GM19455 (cell line): Measurements from ENCODE around the gene KRT7.
"Not testable (repeated sequence)": the region's sequence is repeated elsewhere in the genome, so short reads cannot be mapped to it uniquely, and the experiment has no call there.

Experiments used
- ATAC-seq: cut with Tn5 transposase; IDR thresholded peaks from one replicate; pipeline ENCODE4 v1.9.1; 2021; ENCODE audit not compliant: unreplicated experiment

Gene KRT7

DNA sequence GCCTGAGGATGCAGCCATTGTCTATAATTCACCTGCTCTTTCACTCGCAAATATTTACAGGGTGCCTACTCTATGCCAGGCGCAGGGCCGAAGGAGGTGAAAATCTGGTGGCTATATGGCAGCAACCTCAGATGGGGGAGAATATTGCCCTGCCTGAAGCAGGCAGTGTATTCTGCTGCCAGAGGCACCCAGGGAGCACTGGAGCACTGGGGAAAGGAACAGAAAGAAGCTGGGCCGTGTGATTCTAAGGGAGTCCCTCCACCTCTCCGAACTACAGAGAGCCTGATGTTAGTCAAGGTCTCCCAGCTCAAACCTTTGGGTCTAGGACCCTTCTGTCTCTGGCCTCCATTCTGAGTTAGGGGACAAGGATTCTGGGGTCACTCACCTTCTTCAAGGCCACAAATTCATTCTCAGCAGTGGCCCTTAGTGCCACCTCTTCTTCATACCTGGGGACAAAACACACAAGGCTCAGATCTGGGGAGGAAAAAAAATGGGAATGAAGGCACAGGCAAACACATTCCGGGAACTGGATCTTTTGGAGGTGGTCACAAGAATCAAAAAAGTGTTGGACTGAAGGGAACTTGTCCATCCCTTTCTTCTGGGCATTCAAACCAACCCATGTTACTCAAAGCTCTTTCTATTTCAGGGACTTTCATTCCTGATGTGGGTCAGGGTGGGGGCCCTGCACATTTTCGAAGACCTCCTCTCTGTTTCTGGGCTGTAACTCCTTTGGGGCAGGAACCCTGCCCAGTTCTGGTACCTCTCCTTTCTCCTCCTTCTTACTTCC, 22.1 kb downstream of the KRT7 start:
- ATAC-seq: no peak

DNA sequence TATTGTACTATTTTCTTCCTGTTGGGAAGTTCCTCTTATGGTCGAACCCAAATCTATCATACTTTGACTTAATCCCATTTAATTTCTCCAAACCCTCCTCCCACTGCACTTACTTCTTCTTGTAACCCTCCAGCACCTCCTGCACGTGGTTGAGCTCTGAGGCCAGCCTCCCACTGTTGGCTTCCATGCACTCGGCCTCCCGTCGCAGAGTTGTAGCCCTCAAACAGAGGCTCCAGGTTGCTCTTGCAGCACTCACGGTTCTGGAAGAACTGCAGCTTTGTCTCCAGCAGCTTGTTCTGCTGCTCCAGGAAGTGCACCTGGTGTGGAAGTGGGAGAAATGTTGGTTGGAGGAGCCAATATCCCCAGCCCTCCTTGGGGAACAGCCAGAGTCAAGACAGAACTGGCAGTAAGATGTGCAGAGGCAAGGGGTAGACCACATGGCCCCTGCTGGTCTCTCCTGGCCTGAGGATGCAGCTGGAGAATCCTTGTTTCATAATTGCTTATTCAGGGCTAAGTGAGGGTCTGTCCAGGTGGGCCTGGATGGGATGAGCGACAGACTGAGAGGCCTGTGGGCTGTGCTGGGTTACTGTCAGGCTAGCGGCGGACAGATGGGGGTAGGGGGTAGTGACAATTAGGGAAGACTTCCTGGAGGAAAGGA, 23.0 kb downstream of the KRT7 start:
- no peak for ATAC-seq

DNA sequence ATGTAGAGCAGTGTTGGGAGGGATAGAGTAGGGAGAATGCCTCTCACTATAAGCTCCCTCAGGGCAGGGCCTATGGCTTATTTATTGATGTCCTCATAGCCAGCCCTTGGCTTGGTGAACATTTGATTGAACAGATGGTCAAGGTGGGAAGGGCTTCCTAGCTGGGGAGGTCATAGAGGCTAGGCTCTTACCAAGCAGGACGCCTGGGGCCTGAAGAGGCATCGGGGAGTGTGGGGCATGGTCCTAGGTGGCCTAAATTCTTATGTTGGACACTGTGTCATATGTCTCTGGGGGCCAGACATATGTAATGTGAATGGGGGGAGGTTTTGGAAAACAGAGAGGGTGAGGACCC, 23.5 kb downstream of the KRT7 start:
- no peak for ATAC-seq

DNA sequence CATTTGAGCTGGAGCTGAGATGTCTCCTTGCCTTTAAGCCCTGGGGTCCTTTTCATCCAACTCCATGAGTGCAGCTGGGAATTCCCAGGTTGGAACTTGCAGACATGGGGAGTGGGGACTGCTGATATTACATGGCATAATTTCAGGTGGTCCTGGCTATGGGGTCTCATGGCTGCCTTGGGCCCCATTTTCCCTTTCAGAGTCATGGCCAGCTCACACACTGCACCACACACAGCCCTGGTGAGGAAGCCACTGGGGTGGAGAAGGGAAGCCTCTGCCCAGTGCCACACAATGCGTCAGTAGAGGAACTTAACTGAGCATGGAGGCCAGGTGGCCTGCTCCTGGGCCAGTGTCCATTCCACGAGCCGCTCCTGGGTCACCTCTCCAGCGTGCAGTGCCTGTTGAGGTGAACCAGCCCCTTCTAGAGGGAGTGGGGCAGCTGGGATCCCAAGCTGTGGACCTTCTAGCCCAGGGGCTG, 24.1 kb downstream of the KRT7 start:
- ATAC-seq: no peak

DNA sequence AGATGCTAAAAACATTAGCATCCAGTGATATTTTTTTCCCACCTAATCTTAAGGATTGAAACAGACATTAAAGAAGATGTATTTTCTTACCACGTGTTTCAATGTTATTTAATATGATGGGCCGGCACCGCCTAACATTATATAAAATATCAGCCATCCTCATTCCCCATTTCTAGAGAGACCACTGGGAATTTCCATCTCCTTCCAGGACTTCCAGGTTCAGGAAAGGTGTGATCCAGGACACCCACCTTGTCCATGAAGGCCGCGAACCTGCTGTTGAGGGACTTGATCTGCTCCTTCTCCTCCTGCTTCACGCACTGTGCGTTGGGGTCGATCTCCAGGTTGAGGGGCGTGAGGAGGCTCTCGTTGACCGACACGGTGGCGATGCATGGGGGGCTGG, 24.9 kb downstream of the KRT7 start:
- not testable (repeated sequence) for ATAC-seq

DNA sequence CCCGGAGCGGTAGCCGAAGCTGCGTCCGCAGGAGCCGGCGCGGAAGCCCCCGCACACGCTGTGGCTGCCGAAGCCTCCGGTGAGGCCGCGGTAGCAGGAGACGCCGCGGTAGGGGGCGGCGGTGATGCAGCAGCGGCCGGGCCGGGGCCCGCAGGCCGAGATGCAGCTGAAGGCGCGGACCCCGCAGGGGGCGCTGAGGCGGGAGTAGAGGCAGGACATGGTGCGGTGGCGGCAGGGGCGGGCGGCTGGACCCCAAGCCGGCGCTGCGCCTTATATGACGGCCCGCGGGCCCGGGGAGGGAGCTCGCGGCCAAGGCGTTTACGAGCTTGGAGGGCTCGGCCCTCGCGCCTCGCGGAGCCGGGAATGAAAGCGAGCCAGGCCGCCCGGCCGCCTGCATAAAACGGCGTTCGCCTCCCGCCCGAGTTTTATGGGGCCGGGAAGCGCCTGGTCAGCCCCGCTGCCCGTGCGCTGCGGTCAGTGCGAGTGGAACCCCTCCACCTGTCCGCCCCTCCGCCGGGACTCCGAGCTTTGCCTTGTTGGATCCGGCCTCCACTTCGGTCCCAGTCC, 25.4 kb downstream of the KRT7 start:
- ATAC-seq: no peak

DNA sequence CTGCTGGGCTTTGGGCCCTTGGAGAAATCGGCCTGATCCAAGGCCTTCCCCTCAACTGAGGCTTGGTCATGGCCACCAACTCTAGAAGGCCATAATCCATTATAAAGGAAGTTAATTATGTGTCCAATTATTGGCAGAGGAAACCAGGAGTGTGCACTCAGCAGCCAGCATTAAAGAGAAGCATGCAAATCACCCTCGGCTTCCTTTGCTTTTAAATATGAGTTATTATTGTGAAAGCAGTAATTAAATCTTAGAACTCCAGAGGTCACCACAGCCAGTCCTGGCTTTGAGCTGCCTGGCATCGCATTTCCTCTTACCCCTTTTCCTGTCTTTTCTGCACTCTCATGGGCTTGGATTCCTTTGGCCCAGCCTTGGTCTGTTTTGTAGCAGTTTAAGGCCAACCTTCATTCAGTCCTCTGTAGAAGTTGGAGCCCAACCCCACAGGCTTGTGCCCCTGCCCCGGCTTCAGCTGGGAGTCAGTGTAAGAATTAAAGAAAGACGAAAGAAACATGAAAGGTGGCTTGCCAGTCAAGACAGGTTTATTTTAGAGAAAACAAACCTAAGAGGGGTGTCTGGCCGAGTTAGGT, 26.7 kb downstream of the KRT7 start:
- ATAC-seq: no peak

DNA sequence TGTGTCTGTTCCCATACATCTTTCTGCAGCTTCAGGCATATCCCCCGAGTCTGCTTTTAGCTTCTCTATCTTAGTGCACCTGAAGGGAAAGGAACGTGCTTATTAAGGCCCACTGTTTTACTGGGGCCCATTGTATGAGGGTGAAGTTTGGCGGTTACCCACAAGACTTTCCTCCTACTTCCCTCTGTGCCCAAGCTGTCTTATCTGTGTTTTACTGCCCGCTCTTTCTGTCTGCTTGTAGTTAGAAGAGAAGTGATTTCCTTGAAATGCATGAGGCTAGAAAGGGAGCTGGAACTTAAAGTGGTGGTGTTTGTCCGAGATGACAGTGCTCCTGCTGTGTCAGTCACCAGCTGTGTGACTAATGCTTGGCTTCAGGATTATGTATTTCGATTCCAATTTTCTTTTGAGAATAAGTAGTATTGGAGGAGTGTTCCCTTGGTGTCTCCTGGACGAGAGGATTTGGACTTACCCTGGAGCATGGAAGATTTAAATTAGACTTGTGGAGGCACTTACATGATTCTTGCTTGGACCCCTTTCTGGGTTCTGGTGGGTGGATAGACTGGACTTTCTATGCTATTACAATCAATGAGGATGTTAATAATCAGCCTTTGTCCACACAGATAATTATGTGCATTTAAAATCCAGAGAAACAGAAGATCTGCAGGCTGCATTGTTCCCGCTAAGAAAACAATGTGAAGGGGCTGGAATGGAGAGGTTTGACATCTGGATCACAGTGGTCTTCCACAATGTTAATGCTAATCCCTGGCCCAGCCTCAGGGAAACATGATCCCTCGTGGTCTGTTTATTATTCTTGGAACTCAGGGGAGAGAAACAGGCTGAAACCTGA, 27.5 kb downstream of the KRT7 start:
- ATAC-seq: no peak

DNA sequence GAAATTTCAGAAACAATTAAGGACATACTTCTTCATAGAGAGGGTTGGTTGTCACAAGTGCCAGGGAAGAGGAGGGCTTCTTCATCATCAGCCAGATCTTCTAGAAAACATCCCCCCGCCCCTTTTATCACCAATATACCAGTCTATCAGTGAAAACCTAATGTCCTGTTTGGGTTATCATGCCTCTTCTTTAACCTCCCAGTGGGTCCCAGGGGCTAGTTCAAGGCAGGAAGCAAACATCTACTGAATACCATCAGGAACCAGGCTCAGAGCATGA, 28.1 kb downstream of the KRT7 start:
- ATAC-seq: no peak

DNA sequence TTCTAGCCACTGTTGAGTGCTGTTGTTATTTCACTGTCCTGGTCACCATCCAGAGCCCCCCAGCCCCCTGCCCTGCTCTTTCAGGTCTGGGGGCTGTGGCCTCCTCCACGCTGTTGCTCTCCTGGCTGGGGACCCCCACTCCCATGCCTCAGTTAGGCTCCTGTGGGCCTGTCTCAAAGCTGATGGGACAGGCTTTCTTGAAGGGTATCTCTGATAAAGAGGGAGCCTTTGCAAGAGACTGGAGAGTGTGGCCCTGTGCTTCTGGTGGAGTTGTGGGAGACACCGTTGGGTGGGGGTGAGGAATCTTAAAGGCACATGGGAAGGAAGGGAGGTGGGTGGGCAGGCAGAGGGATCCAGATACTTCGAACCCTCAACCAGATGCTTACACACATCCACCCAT, 29.2 kb downstream of the KRT7 start:
- ATAC-seq: no peak

DNA sequence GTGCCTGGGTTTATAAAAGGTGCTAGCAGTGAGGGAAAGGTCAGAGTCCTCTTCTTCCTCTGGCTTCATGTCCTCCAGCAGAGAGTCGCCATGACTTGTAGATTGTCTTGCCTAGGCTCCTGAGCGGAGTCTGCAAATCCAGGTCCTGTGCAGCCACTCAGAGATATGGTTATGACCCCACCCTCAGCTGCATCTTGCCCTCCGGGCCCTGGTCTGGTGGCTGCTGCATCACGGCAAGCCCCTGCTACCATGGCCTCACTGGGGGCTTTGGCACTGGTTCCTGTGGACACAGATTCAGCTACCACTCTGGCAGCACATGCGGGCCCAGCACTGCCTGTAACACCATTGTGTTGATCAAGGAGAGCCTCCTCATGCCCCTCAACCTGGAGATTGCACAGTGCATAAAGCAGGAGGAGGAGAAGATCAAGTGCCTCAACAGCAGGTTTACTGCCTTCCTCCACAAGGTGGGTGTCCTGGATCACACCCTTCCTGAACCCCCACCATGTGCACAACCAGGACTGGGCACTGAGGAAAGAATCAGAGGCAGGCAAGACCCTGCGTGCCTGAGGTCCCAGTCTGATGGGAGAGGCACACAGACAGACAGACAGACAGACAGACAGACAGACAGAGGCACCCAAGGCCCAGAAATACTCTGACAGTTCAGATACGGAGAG, 30.9 kb downstream of the KRT7 start:
- ATAC-seq: no peak

DNA sequence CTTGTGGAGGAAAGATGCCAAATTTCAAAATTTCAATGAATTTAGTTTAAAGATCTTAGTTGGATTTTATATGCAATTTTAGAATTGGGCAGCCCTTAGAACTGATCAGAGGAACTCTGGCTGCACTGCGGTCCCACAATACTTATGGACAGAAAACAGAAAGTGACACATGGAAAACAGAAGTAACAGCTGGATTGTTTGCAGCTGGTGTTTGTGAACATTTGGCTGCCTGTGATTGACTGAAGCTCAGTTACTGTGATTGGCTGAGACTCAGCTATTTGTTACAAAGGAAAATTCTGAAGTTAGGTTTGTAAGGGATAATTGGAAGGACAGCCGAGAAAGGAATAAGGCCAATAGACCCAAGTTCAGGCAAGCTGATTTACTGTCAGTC, 31.4 kb downstream of the KRT7 start:
- no peak for ATAC-seq

DNA sequence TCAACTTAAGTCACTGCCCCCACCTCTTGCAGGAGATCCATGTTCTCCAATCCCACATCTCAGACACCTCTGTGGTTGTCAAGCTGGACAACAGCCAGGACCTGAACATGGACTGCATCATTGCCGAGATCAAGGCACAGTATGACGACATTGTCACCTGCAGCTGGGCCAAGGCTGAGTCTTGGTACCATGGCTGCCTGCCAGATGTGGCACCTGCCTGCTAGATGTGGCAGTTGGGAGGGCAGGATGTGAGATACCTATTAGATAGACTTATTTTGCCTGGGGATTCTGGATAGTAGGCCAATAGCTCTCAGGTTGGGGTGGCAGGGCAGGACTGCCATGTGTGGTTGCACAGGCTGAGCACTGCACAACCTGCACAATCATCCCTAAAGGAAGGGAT, 33.5 kb downstream of the KRT7 start:
- no peak for ATAC-seq

DNA sequence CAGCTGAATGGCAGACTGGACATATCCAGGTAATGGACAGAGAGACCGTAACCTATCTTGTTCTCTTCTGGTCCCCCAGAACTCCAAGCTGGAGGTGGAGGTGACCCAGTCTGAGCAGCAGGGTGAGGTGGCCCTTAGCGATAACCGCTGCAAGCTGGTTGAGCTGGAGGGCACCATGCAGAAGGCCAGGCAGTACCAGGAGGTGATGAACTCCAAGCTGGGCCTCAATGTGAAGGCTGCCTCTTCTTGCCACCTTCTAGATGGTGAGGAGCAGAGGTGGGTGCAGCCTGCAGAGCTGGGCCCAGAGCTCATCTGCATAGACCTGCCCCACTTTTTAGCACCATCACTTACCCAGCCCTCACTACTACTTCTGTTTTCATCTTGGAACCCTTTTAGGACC, 34.2 kb downstream of the KRT7 start:
- no peak for ATAC-seq

DNA sequence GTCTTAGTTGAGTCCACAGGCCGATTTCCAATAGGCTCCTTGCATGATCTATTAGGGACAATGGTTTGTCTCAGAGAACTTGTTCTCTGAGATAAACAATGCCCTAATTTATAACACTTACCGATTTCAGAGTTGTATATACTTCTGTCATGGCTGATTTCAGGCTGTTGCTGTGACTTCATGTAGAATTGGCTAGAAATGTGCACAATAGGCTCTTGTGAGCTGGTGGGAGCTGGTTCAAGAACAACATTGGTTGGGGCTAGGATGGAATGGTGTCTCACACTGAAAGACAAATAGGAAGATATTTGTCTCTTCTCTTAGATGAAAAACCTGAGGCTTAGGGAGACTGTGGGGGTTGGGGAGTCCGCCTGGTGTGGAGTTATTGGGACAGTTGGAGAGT, 34.7 kb downstream of the KRT7 start:
- no peak for ATAC-seq

DNA sequence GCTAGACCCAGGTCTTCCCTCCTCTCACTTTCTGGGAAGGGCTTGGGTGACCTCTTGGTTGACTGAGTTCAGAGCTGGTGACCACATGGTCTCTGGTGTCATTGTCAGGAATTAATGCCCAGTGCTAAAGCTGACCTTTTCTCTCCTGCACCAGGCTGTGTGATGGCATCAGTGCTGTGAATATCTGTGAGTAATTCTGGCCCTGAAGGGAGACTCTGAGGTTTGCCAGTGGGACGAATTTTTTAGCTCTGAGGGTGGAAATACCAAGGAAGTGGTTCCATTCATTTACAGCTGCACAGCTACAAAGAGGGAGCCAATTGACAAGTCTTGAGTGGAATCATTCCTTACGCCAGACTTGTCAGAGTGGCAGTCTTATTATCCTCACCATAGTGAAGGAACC, 35.2 kb downstream of the KRT7 start:
- ATAC-seq: no peak

DNA sequence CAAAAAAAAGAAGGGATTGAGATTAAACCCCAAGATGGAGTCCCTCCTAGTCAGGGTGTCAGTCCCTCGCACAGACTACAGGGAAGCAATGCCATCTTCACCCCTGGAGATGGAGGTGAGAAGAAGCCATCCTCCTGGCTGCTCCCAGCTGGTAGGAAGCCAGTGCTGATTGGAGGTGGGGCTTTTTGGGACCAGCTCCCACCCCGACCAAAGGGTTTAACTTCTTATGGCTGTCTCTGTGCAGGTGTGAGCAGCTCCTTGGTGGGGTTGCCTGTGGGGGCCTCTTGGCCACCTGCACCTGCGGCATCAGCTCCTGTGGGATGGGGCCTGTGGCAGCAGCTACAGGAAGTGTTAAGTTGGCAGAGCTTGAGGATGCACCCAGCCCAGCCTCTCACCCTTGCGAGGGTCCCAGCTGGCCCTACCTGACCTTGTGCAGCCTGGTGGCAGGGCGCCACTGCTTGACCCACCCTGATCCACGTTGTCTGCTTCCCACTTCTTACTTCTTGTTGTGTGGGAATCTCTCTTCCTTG, 37.6 kb downstream of the KRT7 start:
- no peak for ATAC-seq

DNA sequence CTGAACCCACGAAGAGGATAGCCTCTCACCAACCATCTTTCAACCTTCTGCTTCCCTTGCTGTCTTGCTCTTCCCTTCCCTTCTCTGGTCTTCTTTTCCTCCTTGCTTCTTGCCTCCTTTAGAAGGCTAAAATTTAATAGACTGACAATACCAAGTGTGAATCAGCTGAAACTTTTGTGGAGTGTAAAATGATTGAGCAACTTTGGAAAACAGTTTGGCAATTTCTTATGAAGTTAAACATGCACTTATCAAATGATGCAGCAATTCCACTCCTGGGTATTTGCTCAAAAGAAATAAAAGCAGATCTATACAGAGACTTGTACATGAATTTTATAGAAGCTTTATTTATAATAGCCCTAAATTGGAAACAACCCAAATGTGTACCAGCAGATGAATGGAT, 38.1 kb downstream of the KRT7 start:
- no peak for ATAC-seq

DNA sequence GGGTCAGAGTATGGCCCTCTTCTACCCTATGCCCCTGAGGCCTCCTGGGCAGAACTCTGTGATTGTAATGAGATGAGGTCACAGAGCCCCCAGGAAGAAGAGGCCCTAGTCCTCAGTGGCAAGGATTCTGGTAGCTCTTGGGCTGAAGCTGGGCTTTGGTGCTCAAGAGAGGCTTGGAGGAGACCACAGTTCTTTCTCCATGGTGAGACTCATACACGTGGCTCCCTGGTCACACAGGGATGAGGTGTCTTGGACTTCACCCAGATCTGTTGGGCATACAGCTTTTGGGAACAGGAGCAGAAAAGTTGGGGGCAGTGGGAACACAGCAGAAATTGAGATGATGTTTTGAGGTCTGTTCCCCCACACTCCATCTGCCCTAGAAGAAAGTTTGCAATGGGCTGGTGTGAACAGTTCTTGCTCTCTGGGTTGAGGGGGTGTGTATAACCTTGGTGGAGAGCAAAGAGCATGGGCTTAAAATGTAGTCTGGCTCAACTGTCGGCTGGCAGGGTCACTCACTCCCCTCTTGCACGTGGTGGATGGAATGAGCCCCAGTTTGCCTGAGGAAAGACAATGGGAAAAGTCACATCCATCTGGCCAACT, 41.6 kb downstream of the KRT7 start, which contains the start of gene KRT86:
Gene KRT86 (plus strand): TSS at position 125 of the 600 bp plus-strand sequence. CDS start 27,272 bp downstream, outside the sequence.
- no peak for ATAC-seq

DNA sequence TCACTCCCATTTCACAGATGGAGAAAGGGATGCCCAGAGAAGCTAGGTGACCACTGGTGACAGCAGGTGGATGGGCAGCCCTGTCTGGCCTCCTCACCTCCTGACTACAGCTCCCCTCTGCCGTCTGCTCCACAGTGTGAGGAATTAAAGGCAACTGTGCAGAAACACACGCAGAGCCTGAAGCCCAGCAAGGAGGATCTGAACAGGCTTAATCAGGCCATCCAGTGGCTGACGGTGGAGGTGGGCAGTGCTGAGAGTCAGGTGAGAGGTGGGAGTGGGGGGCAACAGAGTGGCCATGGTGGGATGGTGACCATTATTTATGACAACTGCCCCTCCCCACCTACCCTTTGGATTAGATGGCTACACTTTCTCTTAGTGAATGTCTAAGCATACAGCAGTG, 42.6 kb downstream of the KRT7 start:
- no peak for ATAC-seq
